Neural cell (in vitro differentiated cells): ENCODE measurements around the gene HOXB1.
"Not testable (repeated sequence)": the region's sequence is repeated elsewhere in the genome, so short reads cannot be mapped to it uniquely, and the experiment has no call there.

Experiments
- EP300 ChIP-seq: fragments of 450-650 bp; conservative IDR thresholded peaks from 2 replicates; pipeline ENCODE4 v1.6.1; 2014; ENCODE audit warnings: antibody characterized with exemption, mild to moderate bottlenecking, moderate library complexity; ENCODE audit not compliant: poor library complexity, severe bottlenecking
- EZH2 ChIP-seq: fragments of 200-600, 300-800 bp; shearing (Covaris generic), sonication (generic); IDR thresholded peaks from 2 replicates; pipeline ENCODE4 v1.6.1; 2014; ENCODE audit warnings: antibody characterized with exemption, low read length, borderline replicate concordance, mild to moderate bottlenecking; ENCODE audit not compliant: insufficient read depth, poor library complexity, severe bottlenecking
- MXI1 ChIP-seq: fragments of 450-650 bp; conservative IDR thresholded peaks from 2 replicates; pipeline ENCODE4 v1.6.1; 2014; ENCODE audit warnings: antibody characterized with exemption, mild to moderate bottlenecking; ENCODE audit not compliant: poor library complexity, severe bottlenecking
- POLR2AphosphoS5 ChIP-seq: IDR thresholded peaks from 2 replicates; pipeline ENCODE4 v1.6.1; 2012
- RAD21 ChIP-seq: fragments of 450-650 bp; conservative IDR thresholded peaks from 2 replicates; pipeline ENCODE4 v1.6.1; 2014; ENCODE audit warnings: antibody characterized with exemption, mild to moderate bottlenecking, moderate library complexity
- SMC3 ChIP-seq: fragments of 450-650 bp; conservative IDR thresholded peaks from 2 replicates; pipeline ENCODE4 v1.6.1; 2014; ENCODE audit warnings: antibody characterized with exemption, mild to moderate bottlenecking, moderate library complexity; ENCODE audit not compliant: poor library complexity
- TF ChIP-seq, protein P1 (sequence below): fragments of 450-650 bp; IDR thresholded peaks from 2 replicates; pipeline ENCODE4 v1.5.1; 2014; ENCODE audit warnings: antibody characterized with exemption, mild to moderate bottlenecking, moderate library complexity; ENCODE audit not compliant: poor library complexity, severe bottlenecking
- TF ChIP-seq, protein P2 (sequence below): IDR thresholded peaks from 2 replicates; pipeline ENCODE4 v1.6.1; 2012; ENCODE audit warnings: borderline replicate concordance

DNA sequence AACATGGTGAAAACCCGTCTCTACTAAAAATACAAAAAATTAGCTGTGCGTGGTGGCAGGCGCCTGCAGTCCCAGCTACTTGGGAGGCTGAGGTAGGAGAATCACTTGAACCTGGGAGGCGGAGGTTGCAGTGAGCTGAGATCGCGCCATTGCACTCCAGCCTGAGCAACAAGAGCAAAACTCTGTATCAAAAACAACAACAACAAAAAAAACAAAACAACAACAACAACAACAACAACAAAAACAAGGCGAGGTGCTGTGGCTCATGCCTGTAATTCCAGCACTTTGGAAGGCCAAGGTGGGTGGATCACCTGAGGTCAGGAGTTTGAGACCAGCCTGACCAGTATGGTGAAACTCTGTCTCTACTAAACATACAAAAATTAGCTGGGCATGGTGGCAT, 21.1 kb downstream of the HOXB1 start:
- not testable (repeated sequence) for TF ChIP-seq RAD21, POLR2AphosphoS5, EZH2, EP300, SMC3, MXI1
- TF ChIP-seq, protein P1, sequence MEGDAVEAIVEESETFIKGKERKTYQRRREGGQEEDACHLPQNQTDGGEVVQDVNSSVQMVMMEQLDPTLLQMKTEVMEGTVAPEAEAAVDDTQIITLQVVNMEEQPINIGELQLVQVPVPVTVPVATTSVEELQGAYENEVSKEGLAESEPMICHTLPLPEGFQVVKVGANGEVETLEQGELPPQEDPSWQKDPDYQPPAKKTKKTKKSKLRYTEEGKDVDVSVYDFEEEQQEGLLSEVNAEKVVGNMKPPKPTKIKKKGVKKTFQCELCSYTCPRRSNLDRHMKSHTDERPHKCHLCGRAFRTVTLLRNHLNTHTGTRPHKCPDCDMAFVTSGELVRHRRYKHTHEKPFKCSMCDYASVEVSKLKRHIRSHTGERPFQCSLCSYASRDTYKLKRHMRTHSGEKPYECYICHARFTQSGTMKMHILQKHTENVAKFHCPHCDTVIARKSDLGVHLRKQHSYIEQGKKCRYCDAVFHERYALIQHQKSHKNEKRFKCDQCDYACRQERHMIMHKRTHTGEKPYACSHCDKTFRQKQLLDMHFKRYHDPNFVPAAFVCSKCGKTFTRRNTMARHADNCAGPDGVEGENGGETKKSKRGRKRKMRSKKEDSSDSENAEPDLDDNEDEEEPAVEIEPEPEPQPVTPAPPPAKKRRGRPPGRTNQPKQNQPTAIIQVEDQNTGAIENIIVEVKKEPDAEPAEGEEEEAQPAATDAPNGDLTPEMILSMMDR, result not testable (repeated sequence)
- TF ChIP-seq, protein P2, sequence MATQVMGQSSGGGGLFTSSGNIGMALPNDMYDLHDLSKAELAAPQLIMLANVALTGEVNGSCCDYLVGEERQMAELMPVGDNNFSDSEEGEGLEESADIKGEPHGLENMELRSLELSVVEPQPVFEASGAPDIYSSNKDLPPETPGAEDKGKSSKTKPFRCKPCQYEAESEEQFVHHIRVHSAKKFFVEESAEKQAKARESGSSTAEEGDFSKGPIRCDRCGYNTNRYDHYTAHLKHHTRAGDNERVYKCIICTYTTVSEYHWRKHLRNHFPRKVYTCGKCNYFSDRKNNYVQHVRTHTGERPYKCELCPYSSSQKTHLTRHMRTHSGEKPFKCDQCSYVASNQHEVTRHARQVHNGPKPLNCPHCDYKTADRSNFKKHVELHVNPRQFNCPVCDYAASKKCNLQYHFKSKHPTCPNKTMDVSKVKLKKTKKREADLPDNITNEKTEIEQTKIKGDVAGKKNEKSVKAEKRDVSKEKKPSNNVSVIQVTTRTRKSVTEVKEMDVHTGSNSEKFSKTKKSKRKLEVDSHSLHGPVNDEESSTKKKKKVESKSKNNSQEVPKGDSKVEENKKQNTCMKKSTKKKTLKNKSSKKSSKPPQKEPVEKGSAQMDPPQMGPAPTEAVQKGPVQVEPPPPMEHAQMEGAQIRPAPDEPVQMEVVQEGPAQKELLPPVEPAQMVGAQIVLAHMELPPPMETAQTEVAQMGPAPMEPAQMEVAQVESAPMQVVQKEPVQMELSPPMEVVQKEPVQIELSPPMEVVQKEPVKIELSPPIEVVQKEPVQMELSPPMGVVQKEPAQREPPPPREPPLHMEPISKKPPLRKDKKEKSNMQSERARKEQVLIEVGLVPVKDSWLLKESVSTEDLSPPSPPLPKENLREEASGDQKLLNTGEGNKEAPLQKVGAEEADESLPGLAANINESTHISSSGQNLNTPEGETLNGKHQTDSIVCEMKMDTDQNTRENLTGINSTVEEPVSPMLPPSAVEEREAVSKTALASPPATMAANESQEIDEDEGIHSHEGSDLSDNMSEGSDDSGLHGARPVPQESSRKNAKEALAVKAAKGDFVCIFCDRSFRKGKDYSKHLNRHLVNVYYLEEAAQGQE, result not testable (repeated sequence)
